GM18867 (cell line): ENCODE data around the gene CLEC2B.

Source experiments
- ATAC-seq: cut with Tn5 transposase; IDR thresholded peaks from one replicate; pipeline ENCODE4 v1.9.1; 2021; ENCODE audit warnings: mild to moderate bottlenecking, moderate library complexity; ENCODE audit not compliant: unreplicated experiment

CLEC2B gene

DNA sequence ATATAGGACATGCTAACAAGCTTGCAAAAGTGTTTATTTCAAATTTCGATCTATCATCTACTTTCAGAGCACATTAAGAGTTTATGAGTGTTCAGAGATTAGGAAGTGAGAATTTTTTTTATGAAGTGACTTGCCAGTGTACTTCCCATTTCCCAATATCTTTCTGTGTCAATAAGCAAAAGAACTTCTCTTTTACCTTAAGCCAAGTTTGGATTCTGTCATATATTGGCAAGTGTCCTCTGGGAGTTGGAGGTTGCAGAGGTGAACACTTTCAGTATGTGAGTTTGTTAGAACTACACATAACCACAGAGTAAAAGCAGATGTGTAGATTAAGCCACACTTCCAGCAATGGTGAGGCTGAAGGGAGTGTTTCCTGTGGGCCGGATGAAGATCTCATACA lies 58.5 kb downstream of the CLEC2B start:
- ATAC-seq: no peak

DNA sequence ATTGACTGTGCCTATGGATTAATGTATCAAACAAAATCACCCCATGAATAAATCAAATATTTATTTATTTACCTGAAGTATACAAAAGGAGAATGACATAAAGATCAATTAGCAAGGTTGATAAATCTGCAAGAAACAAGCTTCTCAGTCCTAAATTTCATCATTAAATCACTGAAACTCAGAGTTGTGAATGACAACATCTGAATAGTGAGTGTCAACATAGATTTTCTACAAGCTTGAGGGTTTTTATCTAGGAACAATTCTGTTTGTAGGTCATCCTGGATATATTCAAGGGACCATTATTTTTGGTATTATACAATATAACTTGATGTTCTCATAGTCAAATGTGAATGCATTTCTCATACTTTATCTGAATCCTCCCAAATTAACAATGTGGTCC lies 59.3 kb downstream of the CLEC2B start:
- ATAC-seq: no peak

DNA sequence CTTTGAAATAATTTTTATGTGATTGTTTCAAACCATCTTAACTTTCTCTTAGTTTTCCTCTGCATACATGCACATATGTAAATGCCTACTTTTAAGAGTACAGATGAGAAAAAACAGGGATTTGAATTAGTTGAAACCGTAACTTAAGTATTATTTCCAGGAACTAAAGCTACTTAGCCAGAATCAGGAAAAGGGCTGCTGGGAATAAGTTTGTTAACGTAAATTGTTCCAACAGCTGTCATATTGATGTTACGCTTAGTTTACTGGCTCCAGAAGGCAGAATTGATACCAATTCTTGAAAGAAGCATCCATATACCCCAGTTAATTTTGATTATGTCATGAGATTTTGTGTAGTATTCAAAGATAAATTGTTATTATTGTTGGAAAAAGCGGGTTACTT lies 59.8 kb downstream of the CLEC2B start:
- no peak for ATAC-seq

DNA sequence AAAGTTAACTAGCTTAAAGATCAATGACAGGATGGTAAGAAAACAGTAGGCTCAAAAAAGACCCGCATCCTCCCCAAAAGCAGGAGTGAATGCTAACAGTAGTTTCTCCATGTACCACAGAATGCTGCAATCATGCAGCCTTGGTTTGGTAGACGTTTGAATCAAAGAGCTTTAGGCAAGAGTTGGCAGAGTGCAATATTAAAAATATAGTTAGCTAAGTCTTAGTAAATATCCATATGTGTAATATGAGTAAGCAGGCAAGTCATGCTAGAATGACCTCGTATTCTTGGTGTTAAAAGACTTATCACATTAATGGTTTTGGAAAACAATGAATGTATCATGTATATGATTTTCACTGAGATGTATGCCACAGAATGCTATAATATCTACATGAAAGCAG lies 60.6 kb downstream of the CLEC2B start:
- no peak for ATAC-seq

DNA sequence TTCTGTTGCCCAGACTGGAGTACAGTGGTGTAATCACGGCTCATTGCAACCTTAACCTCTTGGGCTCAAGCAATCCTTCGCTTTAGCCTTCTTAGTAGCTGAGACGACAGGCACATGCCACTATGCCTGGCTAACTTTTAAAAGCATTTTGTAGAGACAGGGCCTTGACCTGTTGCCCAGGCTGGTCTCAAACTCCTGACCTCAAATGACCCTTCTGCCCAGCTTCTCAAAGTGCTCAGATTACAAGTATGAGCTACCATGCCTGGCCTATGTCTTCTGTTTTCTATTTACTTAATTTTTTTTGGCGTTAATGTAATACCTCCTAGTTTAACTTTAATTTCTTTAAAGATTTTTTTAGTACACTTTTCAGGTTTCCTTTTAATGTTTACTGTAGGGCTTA lies 62.4 kb downstream of the CLEC2B start:
- ATAC-seq: no peak

DNA sequence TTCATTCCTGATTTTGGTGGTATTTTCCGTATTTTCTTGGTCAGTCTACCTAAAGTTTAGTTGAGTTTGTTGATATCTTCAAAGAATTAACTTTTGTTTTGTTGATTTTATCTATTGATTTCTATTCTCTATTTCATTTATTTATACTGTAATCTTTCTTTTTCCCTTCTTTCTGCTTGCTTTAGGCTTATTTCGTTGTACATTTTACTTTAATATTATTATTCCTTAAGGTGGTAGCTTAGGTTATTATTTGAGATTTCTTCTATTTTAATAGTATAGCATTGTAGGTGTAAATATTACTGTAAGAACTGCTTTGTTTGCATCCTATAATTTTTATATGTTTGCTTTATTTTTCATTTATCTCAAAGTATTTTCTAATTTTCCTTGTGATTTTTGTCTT lies 63.3 kb downstream of the CLEC2B start:
- ATAC-seq: no peak
